DND-41 (cell line): Measurements from ENCODE around the gene AKAP5.

Experiments used
- ATAC-seq: fragments of 200-7000 bp; cut with Tn5 transposase; 3 replicates; pipeline ENCODE4 v1.9.1; 2021; ENCODE audit warnings: low read depth; ENCODE audit not compliant: insufficient read depth
- DNase-seq: peaks from one replicate; pipeline ENCODE4 v3.0.0-alpha.2; 2020
- H2AFZ ChIP-seq: 2 replicates; pipeline ENCODE4 v1.6.0; 2012; ENCODE audit warnings: low read depth, low read length
- H3K27ac ChIP-seq: 2 replicates; pipeline ENCODE4 v1.5.1; 2012; ENCODE audit warnings: low read length, inconsistent platforms
- H3K27me3 ChIP-seq: fragments of 200-600 bp; sonication (generic); 2 replicates; pipeline ENCODE4 v1.6.0; 2012; ENCODE audit warnings: low read length, mild to moderate bottlenecking, inconsistent platforms; ENCODE audit not compliant: insufficient read depth, poor library complexity
- H3K36me3 ChIP-seq: 2 replicates; pipeline ENCODE4 v1.5.1; 2012; ENCODE audit warnings: low read length, inconsistent platforms; ENCODE audit not compliant: insufficient read depth
- H3K4me1 ChIP-seq: 2 replicates; pipeline ENCODE4 v1.5.1; 2012; ENCODE audit warnings: mild to moderate bottlenecking, low read length; ENCODE audit not compliant: insufficient read depth
- H3K4me2 ChIP-seq: 2 replicates; pipeline ENCODE4 v1.6.0; 2012; ENCODE audit warnings: mild to moderate bottlenecking, moderate library complexity, low read length, inconsistent platforms; ENCODE audit not compliant: insufficient read depth
- H3K4me3 ChIP-seq, 2 experiments: fragments of 200-600 bp in 1 of 2; shearing (Covaris generic) in 1 of 2; 2 replicates each; pipeline ENCODE4 v1.5.1; 2012 to 2016; ENCODE audit warnings: inconsistent platforms in 2 of 2, low read length in 2 of 2, mild to moderate bottlenecking in 2 of 2, low read depth in 1 of 2, moderate library complexity in 1 of 2
- H3K79me2 ChIP-seq: 2 replicates; pipeline ENCODE4 v1.6.0; 2012; ENCODE audit warnings: low read length, inconsistent platforms; ENCODE audit not compliant: insufficient read depth
- H3K9ac ChIP-seq: 2 replicates; pipeline ENCODE4 v1.6.0; 2012; ENCODE audit warnings: low read depth, mild to moderate bottlenecking, inconsistent platforms, low read length, moderate library complexity
- H3K9me3 ChIP-seq: 2 replicates; pipeline ENCODE4 v1.5.1; 2012; ENCODE audit warnings: low read length, moderate library complexity, mild to moderate bottlenecking, inconsistent platforms; ENCODE audit not compliant: insufficient read depth, severe bottlenecking
- H4K20me1 ChIP-seq: 2 replicates; pipeline ENCODE4 v1.6.0; 2012; ENCODE audit warnings: low read length; ENCODE audit not compliant: insufficient read depth
- CTCF ChIP-seq: IDR thresholded peaks from 2 replicates; pipeline ENCODE4 v1.5.1; 2012; ENCODE audit warnings: borderline replicate concordance, low read length, moderate library complexity, mild to moderate bottlenecking; ENCODE audit not compliant: poor library complexity, severe bottlenecking; ENCODE audit errors: extremely low read depth
- EZH2 ChIP-seq: IDR thresholded peaks from 3 replicates; pipeline ENCODE4 v1.6.1; 2012; ENCODE audit warnings: borderline replicate concordance, low read depth, mild to moderate bottlenecking, moderate library complexity, low read length, inconsistent platforms; ENCODE audit not compliant: severe bottlenecking

AKAP5 gene

GRCh38 chr14:64442300-64442988 is 22.9 kb upstream of the AKAP5 start:
- H3K4me3 ChIP-seq = no peak overlapping the region
- H3K27me3 ChIP-seq = no peaks in the 10 kb centered on the region
- no peak overlapping the region for H3K27ac ChIP-seq
- H3K36me3 ChIP-seq = peaks cover 95% of the 10 kb centered on the region
- H3K4me2 ChIP-seq = no peak overlapping the region
- no peak overlapping the region for H2AFZ ChIP-seq
- H3K9me3 ChIP-seq = no peaks in the 10 kb centered on the region
- DNase-seq (no peak), ATAC-seq (no peak)
- TF ChIP-seq CTCF (no peak), EZH2 (no peak)
- H3K4me1 ChIP-seq = no peaks in the 10 kb centered on the region
- no peaks in the 10 kb centered on the region for H3K79me2 ChIP-seq
- no peak overlapping the region for H3K9ac ChIP-seq
- H4K20me1 ChIP-seq = 0 out of 2 replicates have a peak, but pooled peaks cover 4% of the 10 kb centered on the region

- DNase-seq = no peak
- Histone ChIP-seq H3K36me3 (peaks cover 93% of the 10 kb centered on the region), H3K27ac (no peak overlapping the region)
These were observed 21.2 kb upstream of the AKAP5 start for GRCh38 chr14:64444140-64444539.

GRCh38 chr14:64444984-64445845 is 20.1 kb upstream of the AKAP5 start:
- no peak overlapping the region for H3K27ac ChIP-seq
- H3K9ac ChIP-seq = no peak overlapping the region
- no peak for ATAC-seq
- DNase-seq = no peak
- H2AFZ ChIP-seq = no peak overlapping the region
- H3K79me2 ChIP-seq = no peaks in the 10 kb centered on the region
- H3K4me1 ChIP-seq = no peaks in the 10 kb centered on the region
- TF ChIP-seq CTCF = no peak
- TF ChIP-seq EZH2 = no peak
- no peaks in the 10 kb centered on the region for H3K9me3 ChIP-seq
- H3K36me3 ChIP-seq = peaks cover 93% of the 10 kb centered on the region
- no peak overlapping the region for H3K4me3 ChIP-seq
- H3K27me3 ChIP-seq = no peaks in the 10 kb centered on the region
- no peaks in the 10 kb centered on the region for H4K20me1 ChIP-seq
- H3K4me2 ChIP-seq = no peak overlapping the region

More at GRCh38 chr14:64444140-64444539, 21.2 kb upstream of the AKAP5 start:
- Histone ChIP-seq H3K27me3 (no peaks in the 10 kb centered on the region), H2AFZ (no peak overlapping the region), H3K9ac (no peak overlapping the region), H3K4me1 (no peaks in the 10 kb centered on the region), H3K79me2 (no peaks in the 10 kb centered on the region), H4K20me1 (no peaks in the 10 kb centered on the region), H3K4me3 (no peak overlapping the region), H3K9me3 (no peaks in the 10 kb centered on the region), H3K4me2 (no peak overlapping the region)
- ATAC-seq = no peak; the same call in 2 of the 3 replicates
- TF ChIP-seq CTCF = no peak
- TF ChIP-seq EZH2 = no peak
